Heart right ventricle (tissue), 16 donors: ENCODE data around the gene INPP4B. TPM values are rescaled to one million over a fixed set of nuclear protein-coding genes. Genes with fewer than 3 reads are reported as not detected.
A peak's percentile ranks its signal among the peaks of the same experiment; 100 is the strongest.

ENCODE experiments used
- ATAC-seq, 8 donors: fragments of 200-7000 bp; cut with Tn5 transposase; one replicate each; pipeline ENCODE4 v1.9.1; 2020; ENCODE audit warnings: mild to moderate bottlenecking in 8 of 8, moderate library complexity in 8 of 8, moderate number of reproducible peaks in 1 of 8
- DNase-seq, 2 donors: peaks; one replicate each; pipeline ENCODE4 v3.0.0-alpha.2; 2020
- H3K27ac ChIP-seq, 10 donors: fragments of 200-600 bp; sonication (generic) in 2 of 10; one replicate each; pipeline versions ENCODE4 v1.5.0 to v1.8.0; 2020 to 2022; ENCODE audit warnings: mild to moderate bottlenecking in 3 of 10
- H3K27me3 ChIP-seq, 7 donors: fragments of 200-600 bp; one replicate each; pipeline ENCODE4 v1.8.0; 2021 to 2022; ENCODE audit warnings: mild to moderate bottlenecking in 2 of 7
- H3K36me3 ChIP-seq, 9 donors: fragments of 200-600 bp; sonication (generic) in 1 of 9; one replicate each; pipeline versions ENCODE4 v1.5.0 to v1.8.0; 2020 to 2022; ENCODE audit warnings: mild to moderate bottlenecking in 2 of 9
- H3K4me1 ChIP-seq, 9 donors: fragments of 200-600 bp; sonication (generic) in 1 of 9; one replicate each; pipeline versions ENCODE4 v1.5.0 to v1.8.0; 2020 to 2022; ENCODE audit warnings: mild to moderate bottlenecking in 4 of 9
- H3K4me3 ChIP-seq, 10 donors: fragments of 200-600 bp; sonication (generic) in 2 of 10; one replicate each; pipeline versions ENCODE4 v1.5.0 to v1.8.0; 2020 to 2022; ENCODE audit warnings: mild to moderate bottlenecking in 7 of 10, moderate library complexity in 2 of 10
- H3K9me3 ChIP-seq, 11 donors: fragments of 200-600 bp in 10 of 11; sonication (generic) in 2 of 11; one replicate each; pipeline versions ENCODE4 v1.5.0 to v1.8.0; 2013 to 2022; ENCODE audit warnings: mild to moderate bottlenecking in 2 of 11, control low read depth in 1 of 11, moderate library complexity in 1 of 11
- CTCF ChIP-seq, 9 donors: fragments of 200-600 bp; sonication (generic) in 2 of 9; IDR thresholded peaks; one replicate each; pipeline versions ENCODE4 v1.5.0 to v1.8.0; 2021 to 2022; ENCODE audit warnings: antibody characterized with exemption in 9 of 9, mild to moderate bottlenecking in 5 of 9, moderate library complexity in 1 of 9
- WGBS, 2 donors: extraction: QIAGEN DNeasy Blood & Tissue Kit; methylation state at CpG; one replicate each; pipeline ENCODE4 v1.1.7; 2013; ENCODE audit warnings: inconsistent platforms in 1 of 2; 5-methylcytosine and 5-hydroxymethylcytosine counted together
- intact Hi-C, 10 donors: fragments of 100-400 bp; cut with DNase I; formaldehyde crosslinking; loops; one replicate each; pipeline versions ENCODE4 v1.11.1 to v1.14.2; 2022
- polyA plus RNA-seq, 2 donors: library from polyadenylated mRNA; stranded (reverse); fragments of 200-250 nt; gene quantifications; one replicate each; pipeline ENCODE4 v1.2.3, GENCODE V29; 2013
- total RNA-seq, 10 donors: library from RNA; stranded (reverse); fragmentation: NEBNext Ultra II Directional in 3 of 10; extraction: Animal tissue kit (Norgen Biotek cat#: 25700) in 3 of 10; gene quantifications; one replicate each; pipeline versions ENCODE4 v1.2.1 to v1.2.4, GENCODE V29; 2021 to 2023
- donor health status: Arrhythmogenic right ventricular cardiomyopathy.
- donor health status: ischemic (EF 13 %, LVEDD 7.1; RV severe dilation, severe dysfunction).
- donor health status: healthy with polysubstance abuse.
- donor health status: DM: no; HTN: yes; CAD: no.
- donor health status: DM: no; HTN: no; CAD: no.
- donor health status: ischemic (EF 25% LVEDD 6.9; RV normal size, moderate dysfunction).
- donor health status: ischemic (EF 25% LVEDD 5.7; RV mildly dilated, moderate dysfunction).
- donor health status: healthy.
- donor health status: DM: yes; HTN: yes; CAD: no.
- donor health status: Ischemic cardiomyopathy.
- donor health status: ischemic (EF 35%, LVEDD 5.7; RV mildly dilated, moderate dysfunction).
- donor health status: nonischemic (EF 11% LVEDD 7.7; RV severe dilation, severe dysfunction).
- donor health status: DM: yes; HTN: yes; CAD: no.
- donor health status: PGD.
- donor health status: ischemic (EF 29% LVEDD 5.4; RV normal size, mild dysfunction).
- donor health status: nonischemic (EF 23%, LVEDD 6.1; RV moderate dilation, normal function).

INPP4B gene
- total and polyA plus RNA-seq, 12 donors, result 3.7 to 100.0 (median 39.1) TPM

DNA sequence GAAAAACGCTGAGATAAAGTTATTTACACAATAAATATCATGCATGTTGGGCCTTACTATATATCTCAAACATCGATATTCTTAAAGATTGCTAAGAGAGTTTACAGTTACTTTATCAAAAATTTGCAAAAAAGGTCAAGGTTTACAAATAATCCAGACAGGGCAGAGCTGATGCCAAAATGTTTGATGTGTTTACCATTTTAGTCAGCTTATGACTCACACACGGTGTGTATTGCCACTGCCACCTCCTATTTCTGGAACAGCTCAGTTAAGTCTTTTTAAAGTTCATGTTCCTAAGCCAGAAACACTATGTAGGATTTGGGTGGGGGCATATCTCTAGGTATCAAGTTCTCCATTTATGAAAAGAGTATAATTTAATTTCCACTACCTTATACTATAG lies 580.6 kb downstream of the INPP4B start:
- no peaks in the 10 kb centered on the region for H3K9me3 ChIP-seq
- WGBS, 2 donors, result 43 to 56% methylated on average over 3 of the region's 3 CpGs
- intact Hi-C loops, result no loop called here
- no peaks in the 10 kb centered on the region for H3K27me3 ChIP-seq
- TF ChIP-seq CTCF (IDR thresholded peaks at IDR 0.05), result no peak
- ATAC-seq (peak; percentile 52 to 94 (median 90)), DNase-seq (peak in 1 of 2 donors; percentile 36)
- peaks cover 0 to 6% (median 0%) of the 10 kb centered on the region in 9 donors for H3K36me3 ChIP-seq
- H3K27ac ChIP-seq, result peak overlapping the region; percentile 18 to 87 (median 76)
- no peak overlapping the region for H3K4me3 ChIP-seq
- peaks cover 0 to 38% (median 19%) of the 10 kb centered on the region in 9 donors for H3K4me1 ChIP-seq

GRCh38 chr4:142264961-142265360 lies 581.1 kb downstream of the INPP4B start:
- ATAC-seq, result peak; percentile 55 to 93 (median 82)
- no peak overlapping the region for H3K4me3 ChIP-seq

GRCh38 chr4:142262956-142263355 lies 583.1 kb downstream of the INPP4B start:
- H3K9me3 ChIP-seq, result peaks cover 0 to under 1% (median 0%) of the 10 kb centered on the region in 11 donors
- 67 to 78% methylated on average over 2 of the region's 2 CpGs for WGBS, 2 donors
- DNase-seq (no peak), ATAC-seq (no peak)
- no peak for TF ChIP-seq CTCF (IDR thresholded peaks at IDR 0.05)
- no peaks in the 10 kb centered on the region for H3K27me3 ChIP-seq
- H3K4me3 ChIP-seq, result no peak overlapping the region
- H3K4me1 ChIP-seq, result peaks cover 0 to 38% (median 19%) of the 10 kb centered on the region in 9 donors
- intact Hi-C loops, result no loop called here
- H3K36me3 ChIP-seq, result peaks cover 0 to 6% (median 0%) of the 10 kb centered on the region in 9 donors
- H3K27ac ChIP-seq, result peak overlapping the region in 3 of 10 donors; percentile 0 to 18 (median 1)

More at GRCh38 chr4:142264961-142265360, 581.1 kb downstream of the INPP4B start:
- no peaks in the 10 kb centered on the region for H3K9me3 ChIP-seq
- peaks cover 0 to 2% (median 0%) of the 10 kb centered on the region in 9 donors for H3K36me3 ChIP-seq
- intact Hi-C loops, result no loop called here
- DNase-seq, result no peak
- peaks cover 0 to 38% (median 19%) of the 10 kb centered on the region in 9 donors for H3K4me1 ChIP-seq
- no peaks in the 10 kb centered on the region for H3K27me3 ChIP-seq
- TF ChIP-seq CTCF (IDR thresholded peaks at IDR 0.05), result no peak
- 43 to 48% methylated on average over 2 of the region's 2 CpGs for WGBS, 2 donors
- H3K27ac ChIP-seq, result peak overlapping the region; percentile 4 to 87 (median 76)

- intact Hi-C loops, result no loop called here
- Histone ChIP-seq H3K36me3 (no peaks in the 10 kb centered on the region), H3K4me3 (no peak overlapping the region), H3K27me3 (no peaks in the 10 kb centered on the region), H3K9me3 (peaks cover 0 to 11% (median 8%) of the 10 kb centered on the region in 11 donors), H3K4me1 (no peaks in the 10 kb centered on the region), H3K27ac (no peak overlapping the region)
- no peak for TF ChIP-seq CTCF (IDR thresholded peaks at IDR 0.05)
- ATAC-seq, result no peak
- 96 to 98% methylated on average over 1 of the region's 1 CpG for WGBS, 2 donors
- no peak for DNase-seq
Observed at GRCh38 chr4:142248946-142249345, 597.2 kb downstream of the INPP4B start.
